ENCODE results near the gene ILF3.
"Not testable (repeated sequence)": the region's sequence is repeated elsewhere in the genome, so short reads cannot be mapped to it uniquely, and the experiment has no call there.

The ILF3 gene

GRCh38 chr19:10643172-10643967 is 10.8 kb upstream of the ILF3 start:
- DNase-seq = no peak

- DNase-seq = no peak
Measured at GRCh38 chr19:10643968-10644259, 10.2 kb upstream of the ILF3 start.

- peak; percentile 87 for DNase-seq
Measured at GRCh38 chr19:10644260-10645007, 9.7 kb upstream of the ILF3 start.

- DNase-seq = no peak
Measured at GRCh38 chr19:10646456-10647159, 7.5 kb upstream of the ILF3 start.

- DNase-seq = peak; percentile 12
Measured at GRCh38 chr19:10648360-10648759, 5.8 kb upstream of the ILF3 start.

GRCh38 chr19:10651851-10652250 is 2.3 kb upstream of the ILF3 start:
- DNase-seq = no peak

- DNase-seq = no peak
Measured at GRCh38 chr19:10653482-10653731, 739 bp upstream of the ILF3 start.

GRCh38 chr19:10654610-10655456 is 687 bp downstream of the ILF3 start:
- DNase-seq = peak; percentile 84

GRCh38 chr19:10655457-10656312 is 1.5 kb downstream of the ILF3 start:
- DNase-seq = peak; percentile 60

- no peak for DNase-seq
Measured at GRCh38 chr19:10660346-10660745, 6.2 kb downstream of the ILF3 start.

- DNase-seq = no peak
Measured at GRCh38 chr19:10661946-10662345, 7.8 kb downstream of the ILF3 start.

GRCh38 chr19:10662384-10663251 is 8.5 kb downstream of the ILF3 start:
- no peak for DNase-seq

GRCh38 chr19:10663252-10663563 is 9.1 kb downstream of the ILF3 start:
- DNase-seq = not testable (repeated sequence)

GRCh38 chr19:10667867-10668266 is 13.7 kb downstream of the ILF3 start:
- DNase-seq = no peak

GRCh38 chr19:10669246-10669645 is 15.1 kb downstream of the ILF3 start:
- DNase-seq = no peak

- DNase-seq = no peak
Measured at GRCh38 chr19:10670182-10670581, 16.0 kb downstream of the ILF3 start.

GRCh38 chr19:10670876-10671804 is 17.0 kb downstream of the ILF3 start:
- no peak for DNase-seq

- not testable (repeated sequence) for DNase-seq
Measured at GRCh38 chr19:10671922-10672321, 17.8 kb downstream of the ILF3 start.

- DNase-seq = not testable (repeated sequence)
Measured at GRCh38 chr19:10675214-10675613, 21.1 kb downstream of the ILF3 start.

GRCh38 chr19:10677751-10678150 is 23.6 kb downstream of the ILF3 start:
- no peak for DNase-seq

All from NCI-H82 (cell line).